A549 (cell line): Measurements from ENCODE around the gene ATAT1. TPM values are rescaled to one million over a fixed set of nuclear protein-coding genes. Genes with fewer than 3 reads are reported as not detected.
A peak's percentile ranks its signal among the peaks of the same experiment; 100 is the strongest.

Source experiments
- ATAC-seq, 2 experiments: fragments of 200-7000 bp in 1 of 2; fragments of >200 bp in 1 of 2; cut with Nextera tagmentation in 1 of 2; cut with Tn5 transposase in 1 of 2; 3 replicates each; pipeline versions ENCODE4 v1.8.0 to v1.9.1; 2018 to 2020; ENCODE audit warnings: mild to moderate bottlenecking in 1 of 2, moderate library complexity in 1 of 2
- CTCF ChIA-PET: fragments of 300-600 bp; sonication (Branson Sonifier 250); formaldehyde crosslinking; extraction: SDS; loops from one replicate; lab custom pipeline; 2021; ENCODE audit warnings: antibody characterized with exemption, inconsistent platforms; lab: Yijun Ruan, JAX
- POLR2A ChIA-PET: fragments of 350-600 bp; formaldehyde crosslinking; extraction: SDS; loops from one replicate; lab custom pipeline; 2021; ENCODE audit warnings: antibody characterized with exemption, inconsistent platforms; lab: Yijun Ruan, JAX
- DNase-seq, 2 experiments: peaks; one replicate each; pipeline versions ENCODE4 v3.0.0 to v3.0.0-alpha.2; 2011 to 2016; ENCODE audit warnings: low read depth in 1 of 2, low spot score in 1 of 2
- FAIRE-seq: peaks from 2 replicates; lab custom pipeline; 2011; peaks lifted over from hg19 to GRCh38; lab: Jason Lieb, UNC
- H3K27ac ChIP-seq, 2 experiments: fragments of >200 bp; sonication (Bioruptor Twin); formaldehyde crosslinking; 3 replicates each; pipeline ENCODE4 v1.5.1; 2016 to 2017
- H3K4me1 ChIP-seq: fragments of >200 bp; sonication (Bioruptor Twin); formaldehyde crosslinking; 3 replicates; pipeline ENCODE4 v1.6.1; 2016
- H3K4me2 ChIP-seq: fragments of >200 bp; sonication (Bioruptor Twin); formaldehyde crosslinking; 3 replicates; pipeline ENCODE4 v1.6.1; 2016
- H3K4me3 ChIP-seq: fragments of >200 bp; sonication (Bioruptor Twin); formaldehyde crosslinking; 3 replicates; pipeline ENCODE4 v1.5.1; 2016
- H3K9me3 ChIP-seq: fragments of >200 bp; sonication (Bioruptor Twin); formaldehyde crosslinking; 3 replicates; pipeline ENCODE4 v1.6.1; 2016
- BHLHE40 ChIP-seq: IDR thresholded peaks from 2 replicates; pipeline ENCODE4 v1.6.1; 2012; ENCODE audit warnings: low read depth, low read length, inconsistent platforms
- CBX2 ChIP-seq: fragments of 200-600 bp; sonication (generic); IDR thresholded peaks from 2 replicates; pipeline ENCODE4 v1.6.1; 2016; ENCODE audit warnings: low read depth, mild to moderate bottlenecking, borderline replicate concordance
- CBX8 ChIP-seq: fragments of 200-600 bp; sonication (generic); IDR thresholded peaks from 2 replicates; pipeline ENCODE4 v1.6.1; 2016
- CHD2 ChIP-seq: fragments of 150-350 bp; IDR thresholded peaks from 2 replicates; pipeline ENCODE4 v1.6.1; 2014; ENCODE audit warnings: low read length; ENCODE audit not compliant: partially characterized antibody
- ELK1 ChIP-seq: fragments of 150-350 bp; IDR thresholded peaks from 2 replicates; pipeline ENCODE4 v1.6.1; 2014; ENCODE audit warnings: low read depth, mild to moderate bottlenecking, low read length
- ESRRA ChIP-seq: fragments of 150-350 bp; IDR thresholded peaks from 2 replicates; pipeline ENCODE4 v1.6.1; 2014; ENCODE audit warnings: mild to moderate bottlenecking, low read length, borderline replicate concordance
- FOSL2 ChIP-seq, 2 experiments: fragments of 450-650 bp in 1 of 2; fragments of >200 bp in 1 of 2; sonication (Bioruptor Twin) in 1 of 2; formaldehyde crosslinking; IDR thresholded peaks; 2 replicates each; pipeline versions ENCODE4 v1.5.0 to v1.6.1; 2016 to 2020; ENCODE audit warnings: mild to moderate bottlenecking in 1 of 2, moderate library complexity in 1 of 2
- JUNB ChIP-seq: fragments of >200 bp; sonication (Bioruptor Twin); formaldehyde crosslinking; IDR thresholded peaks from 2 replicates; pipeline ENCODE4 v1.6.1; 2016
- MAFK ChIP-seq: fragments of 450-650 bp; IDR thresholded peaks from 2 replicates; pipeline ENCODE4 v1.6.1; 2014; ENCODE audit not compliant: partially characterized antibody
- MAX ChIP-seq: IDR thresholded peaks from 2 replicates; pipeline ENCODE4 v1.6.1; 2012
- MAZ ChIP-seq: fragments of 150-350 bp; IDR thresholded peaks from 2 replicates; pipeline ENCODE4 v1.6.1; 2014; ENCODE audit warnings: antibody characterized with exemption, low read depth, low read length, borderline replicate concordance
- MYC ChIP-seq: IDR thresholded peaks from 2 replicates; pipeline ENCODE4 v1.6.1; 2012; ENCODE audit warnings: mild to moderate bottlenecking, inconsistent platforms, low read length, improper control_type of control experiment, borderline replicate concordance
- POLR2AphosphoS2 ChIP-seq: conservative IDR thresholded peaks from 2 replicates; pipeline ENCODE4 v1.6.1; 2012; ENCODE audit warnings: low read length, improper control_type of control experiment, inconsistent platforms
- RARB ChIP-seq: fragments of 250-450 bp; sonication (Bioruptor Pico); IDR thresholded peaks from 2 replicates; pipeline ENCODE4 v1.8.0; 2021; ENCODE audit warnings: mild to moderate bottlenecking, moderate library complexity
- REST ChIP-seq: fragments of 200-600 bp; sonication (generic); IDR thresholded peaks from 2 replicates; pipeline ENCODE4 v1.6.1; 2016; ENCODE audit warnings: antibody characterized with exemption, mild to moderate bottlenecking, moderate library complexity
- RNF2 ChIP-seq: fragments of 200-600 bp; sonication (generic); IDR thresholded peaks from 2 replicates; pipeline ENCODE4 v1.6.1; 2016; ENCODE audit warnings: low read depth, mild to moderate bottlenecking, antibody characterized with exemption, moderate library complexity, borderline replicate concordance
- SREBF2 ChIP-seq: fragments of 450-650 bp; IDR thresholded peaks from 2 replicates; pipeline ENCODE4 v1.6.1; 2014; ENCODE audit warnings: mild to moderate bottlenecking, moderate library complexity
- ZFP36 ChIP-seq: fragments of 450-650 bp; IDR thresholded peaks from 2 replicates; pipeline ENCODE4 v1.6.1; 2014; ENCODE audit warnings: borderline replicate concordance; ENCODE audit not compliant: partially characterized antibody
- ZNF302 ChIP-seq: fragments of 250-450 bp; sonication (Bioruptor Pico); IDR thresholded peaks from 2 replicates; pipeline ENCODE4 v1.9.0; 2021; ENCODE audit warnings: inconsistent platforms, mild to moderate bottlenecking, moderate library complexity
- ZSCAN20 ChIP-seq: fragments of 250-450 bp; sonication (Bioruptor Pico); IDR thresholded peaks from 2 replicates; pipeline ENCODE4 v1.8.0; 2022; ENCODE audit warnings: mild to moderate bottlenecking, moderate library complexity
- WGBS: methylation state at CpG from one replicate; pipeline ENCODE4 v1.1.6; 2017; ENCODE audit errors: missing lambda C conversion rate; 5-methylcytosine and 5-hydroxymethylcytosine counted together
- polyA plus RNA-seq, 4 experiments: library from polyadenylated mRNA; depleted of rRNA in 3 of 4; stranded (reverse); fragments of >200 nt; fragmentation: RNase III in 1 of 4; extraction: RNeasy Plus Mini Kit Qiagen cat#74134 plus additional on column Dnase treatment in 1 of 4; gene quantifications; 2 replicates in 3 of 4; 3 replicates in 1 of 4; pipeline ENCODE4 v1.2.3, GENCODE V29; 2011 to 2017
- TF ChIP-seq, protein P1 (sequence below): IDR thresholded peaks from 2 replicates; pipeline ENCODE4 v1.6.1; 2012; ENCODE audit warnings: low read depth, borderline replicate concordance
- TF ChIP-seq, protein P2 (sequence below): fragments of >200 bp; sonication (Bioruptor Twin); formaldehyde crosslinking; IDR thresholded peaks from 2 replicates; pipeline ENCODE4 v1.6.1; 2016

The ATAT1 gene
- polyA plus RNA-seq, 2 of the 4 experiments (the other 2 are of a cell fraction) = 7.4 to 8.6 TPM

DNA sequence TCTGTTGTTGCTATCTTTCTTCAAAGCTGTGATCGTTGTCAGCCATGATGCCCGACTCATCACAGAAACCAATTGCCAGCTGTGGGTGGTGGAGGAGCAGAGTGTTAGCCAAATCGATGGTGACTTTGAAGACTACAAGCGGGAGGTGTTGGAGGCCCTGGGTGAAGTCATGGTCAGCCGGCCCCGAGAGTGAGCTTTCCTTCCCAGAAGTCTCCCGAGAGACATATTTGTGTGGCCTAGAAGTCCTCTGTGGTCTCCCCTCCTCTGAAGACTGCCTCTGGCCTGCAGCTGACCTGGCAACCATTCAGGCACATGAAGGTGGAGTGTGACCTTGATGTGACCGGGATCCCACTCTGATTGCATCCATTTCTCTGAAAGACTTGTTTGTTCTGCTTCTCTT is 36.2 kb upstream of the ATAT1 start:
- no peak overlapping the region for H3K4me3 ChIP-seq
- no peak overlapping the region for H3K4me2 ChIP-seq
- H3K4me1 ChIP-seq = peaks cover 9% of the 10 kb centered on the region; the same call in 2 of the 3 replicates
- peak in 1 of 2 experiments; percentile 6; a peak in 1 of 6 replicates for ATAC-seq
- WGBS = 89% methylated on average over 8 of the region's 8 CpGs
- no peak for DNase-seq
- H3K27ac ChIP-seq = peak overlapping the region; percentile 27 to 67; a peak in 3 of 6 replicates
- no peak for TF ChIP-seq FOSL2 (IDR thresholded peaks at IDR 0.05)
- TF ChIP-seq FOSL2 (CRISPR knock-in tag; IDR thresholded peaks at IDR 0.05) = no peak
- TF ChIP-seq CBX8 = no peak
- no peak for TF ChIP-seq ZFP36
- TF ChIP-seq MAZ = no peak
- TF ChIP-seq RNF2 = no peak
- no peak for TF ChIP-seq SREBF2
- TF ChIP-seq, protein P1, sequence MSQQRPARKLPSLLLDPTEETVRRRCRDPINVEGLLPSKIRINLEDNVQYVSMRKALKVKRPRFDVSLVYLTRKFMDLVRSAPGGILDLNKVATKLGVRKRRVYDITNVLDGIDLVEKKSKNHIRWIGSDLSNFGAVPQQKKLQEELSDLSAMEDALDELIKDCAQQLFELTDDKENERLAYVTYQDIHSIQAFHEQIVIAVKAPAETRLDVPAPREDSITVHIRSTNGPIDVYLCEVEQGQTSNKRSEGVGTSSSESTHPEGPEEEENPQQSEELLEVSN = no peak
- no peak for TF ChIP-seq RARB (CRISPR knock-in tag)
- TF ChIP-seq ELK1 = no peak
- no peak for TF ChIP-seq MAX
- no peak for TF ChIP-seq BHLHE40
- TF ChIP-seq ESRRA = no peak
- no peak for TF ChIP-seq CHD2
- TF ChIP-seq, protein P2, sequence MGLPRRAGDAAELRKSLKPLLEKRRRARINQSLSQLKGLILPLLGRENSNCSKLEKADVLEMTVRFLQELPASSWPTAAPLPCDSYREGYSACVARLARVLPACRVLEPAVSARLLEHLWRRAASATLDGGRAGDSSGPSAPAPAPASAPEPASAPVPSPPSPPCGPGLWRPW = no peak
- TF ChIP-seq REST = no peak
- no peak for TF ChIP-seq MYC
- TF ChIP-seq JUNB = no peak
- TF ChIP-seq ZNF302 = no peak
- TF ChIP-seq, all 56 proteins: peak for 0
- ChIA-PET POLR2A (interaction anchor here (1.1 to 1.2 kb wide), 2 partner anchors 10 to 19 kb away, joined by 3 to 4 read pairs; partner anchors contain the start of gene ABCF1), CTCF (interaction anchor here (0.6 to 1.7 kb wide), 8 partner anchors 10 to 479 kb away, joined by 3 to 11 read pairs (median 3); no protein-coding TSS in a partner anchor)
- no peak for FAIRE-seq
- no peaks in the 10 kb centered on the region for H3K9me3 ChIP-seq

DNA sequence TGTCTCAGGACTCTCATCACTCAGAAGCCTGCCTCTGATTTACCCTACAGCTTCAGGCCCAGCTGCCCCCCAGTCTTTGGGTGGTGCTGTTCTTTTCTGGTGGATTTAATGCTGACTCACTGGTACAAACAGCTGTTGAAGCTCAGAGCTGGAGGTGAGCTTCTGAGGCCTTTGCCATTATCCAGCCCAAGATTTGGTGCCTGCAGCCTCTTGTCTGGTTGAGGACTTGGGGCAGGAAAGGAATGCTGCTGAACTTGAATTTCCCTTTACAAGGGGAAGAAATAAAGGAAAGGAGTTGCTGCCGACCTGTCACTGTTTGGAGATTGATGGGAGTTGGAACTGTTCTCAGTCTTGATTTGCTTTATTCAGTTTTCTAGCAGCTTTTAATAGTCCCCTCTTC is 35.7 kb upstream of the ATAT1 start:
- ATAC-seq (peak; percentile 8 to 40; a peak in 4 of 6 replicates), FAIRE-seq (no peak), DNase-seq (no peak)
- Histone ChIP-seq H3K4me1 (peaks cover 9% of the 10 kb centered on the region; the same call in 2 of the 3 replicates), H3K27ac (peak overlapping the region; percentile 27 to 67; a peak in 3 of 6 replicates), H3K4me2 (no peak overlapping the region), H3K4me3 (no peak overlapping the region), H3K9me3 (no peaks in the 10 kb centered on the region)
- ChIA-PET POLR2A (interaction anchor here (1.1 to 1.2 kb wide), 2 partner anchors 9 to 20 kb away, joined by 3 to 4 read pairs; partner anchors contain the start of gene ABCF1), CTCF (interaction anchor here (1.0 to 1.7 kb wide), 6 partner anchors 9 to 59 kb away, joined by 3 to 11 read pairs (median 4); no protein-coding TSS in a partner anchor)
- WGBS = 94% methylated on average over 1 of the region's 1 CpG
- TF ChIP-seq CBX2 (no peak), ZSCAN20 (CRISPR knock-in tag) (no peak), MAFK (peak; percentile 52), POLR2AphosphoS2 (no peak)
